K562 (cell line): ENCODE results near the gene CEP70. TPM values are rescaled to one million over a fixed set of nuclear protein-coding genes. Genes with fewer than 3 reads are reported as not detected.

Source experiments
- polyA plus RNA-seq, 8 experiments: library from polyadenylated mRNA; depleted of rRNA in 4 of 8; stranded (reverse) in 5 of 8; unstranded in 3 of 8; fragments of >200 nt; fragmentation: Nextera tagmentation in 2 of 8; fragmentation: Illumina TruSeq in 1 of 8; extraction: Ambion mirVana in 2 of 8; extraction: Trizol in 1 of 8; gene quantifications; 2 replicates each; pipeline versions ENCODE4 v1.2.1 to v1.2.3, GENCODE V29; 2011 to 2014; ENCODE audit warnings: inconsistent platforms in 1 of 8, missing spikeins in 1 of 8
- total RNA-seq, 7 experiments: library from RNA; depleted of rRNA in 6 of 7; stranded (reverse); fragments of >200 nt in 6 of 7; fragmentation: Illumina TruSeq in 2 of 7; extraction: Trizol in 2 of 7; gene quantifications; 2 replicates each; pipeline versions ENCODE4 v1.2.1 to v1.2.3, GENCODE V29; 2011 to 2021; ENCODE audit warnings: low replicate concordance in 1 of 7

Gene CEP70
- total and polyA plus RNA-seq, 9 of the 15 experiments (the other 6 are each of a cell fraction or from before 2014, with no cell fraction given): 16.1 to 31.5 (median 23.4) TPM

Other genes with a start within 250 kb of the CEP70 start
- gene MRAS, start 245.7 kb downstream of the CEP70 start, total RNA-seq (2014; rRNA removed): 4.0 and 6.2 TPM in 2 replicates
- gene MRAS, start 245.7 kb downstream of the CEP70 start, total RNA-seq (2014; rRNA removed; fragmentation: Illumina TruSeq; extraction: Trizol): 6.7 and 8.2 TPM in 2 replicates
- gene MRAS, start 245.7 kb downstream of the CEP70 start, total RNA-seq (2015; rRNA removed; fragmentation: Illumina TruSeq; extraction: Trizol): 6.1 and 6.4 TPM in 2 replicates
- 8.3 and 8.6 TPM in 2 replicates for gene MRAS, start 245.7 kb downstream of the CEP70 start, total RNA-seq (2021)
- gene MRAS, start 245.7 kb downstream of the CEP70 start, polyA plus RNA-seq (2011; rRNA removed): 2.2 and 4.8 TPM in 2 replicates
- gene MRAS, start 245.7 kb downstream of the CEP70 start, polyA plus RNA-seq (2014; fragmentation: Illumina TruSeq; extraction: Trizol): 8.5 and 10.0 TPM in 2 replicates
- gene MRAS, start 245.7 kb downstream of the CEP70 start, polyA plus RNA-seq (2014; fragmentation: Nextera tagmentation; extraction: Ambion mirVana): 1 to 10 TPM; 1.5 to 2.0 TPM
- gene MRAS, start 245.7 kb downstream of the CEP70 start, polyA plus RNA-seq (2014; rRNA removed): 5.0 and 5.4 TPM in 2 replicates
- gene ESYT3, start 159.6 kb downstream of the CEP70 start, total RNA-seq (2014; rRNA removed): not detected in 2 replicates
- gene ESYT3, start 159.6 kb downstream of the CEP70 start, total RNA-seq (2014; rRNA removed; fragmentation: Illumina TruSeq; extraction: Trizol): not detected in 2 replicates
- not detected in 2 replicates for gene ESYT3, start 159.6 kb downstream of the CEP70 start, total RNA-seq (2015; rRNA removed; fragmentation: Illumina TruSeq; extraction: Trizol)
- gene ESYT3, start 159.6 kb downstream of the CEP70 start, total RNA-seq (2021): not detected in 2 replicates
- not detected in 2 replicates for gene ESYT3, start 159.6 kb downstream of the CEP70 start, polyA plus RNA-seq (2011; rRNA removed)
- gene ESYT3, start 159.6 kb downstream of the CEP70 start, polyA plus RNA-seq (2014; fragmentation: Illumina TruSeq; extraction: Trizol): not detected in 2 replicates
- gene ESYT3, start 159.6 kb downstream of the CEP70 start, polyA plus RNA-seq (2014; fragmentation: Nextera tagmentation; extraction: Ambion mirVana): not detected
- gene ESYT3, start 159.6 kb downstream of the CEP70 start, polyA plus RNA-seq (2014; rRNA removed): not detected in 2 replicates
- 6.4 and 7.9 TPM in 2 replicates for gene FAIM, start 14.5 kb upstream of the CEP70 start, total RNA-seq (2014; rRNA removed)
- 5.1 and 6.6 TPM in 2 replicates for gene FAIM, start 14.5 kb upstream of the CEP70 start, total RNA-seq (2014; rRNA removed; fragmentation: Illumina TruSeq; extraction: Trizol)
- gene FAIM, start 14.5 kb upstream of the CEP70 start, total RNA-seq (2015; rRNA removed; fragmentation: Illumina TruSeq; extraction: Trizol): 6.3 and 7.9 TPM in 2 replicates
- gene FAIM, start 14.5 kb upstream of the CEP70 start, total RNA-seq (2021): 3.1 and 3.7 TPM in 2 replicates
- gene FAIM, start 14.5 kb upstream of the CEP70 start, polyA plus RNA-seq (2011; rRNA removed): 1.2 and 2.5 TPM in 2 replicates
- 4.8 and 6.7 TPM in 2 replicates for gene FAIM, start 14.5 kb upstream of the CEP70 start, polyA plus RNA-seq (2014; fragmentation: Illumina TruSeq; extraction: Trizol)
- gene FAIM, start 14.5 kb upstream of the CEP70 start, polyA plus RNA-seq (2014; fragmentation: Nextera tagmentation; extraction: Ambion mirVana): 1 to 10 TPM; 6.0 to 6.8 TPM
- 4.2 and 6.4 TPM in 2 replicates for gene FAIM, start 14.5 kb upstream of the CEP70 start, polyA plus RNA-seq (2014; rRNA removed)
- 26.2 and 30.0 TPM in 2 replicates for gene PIK3CB, start 240.7 kb upstream of the CEP70 start, total RNA-seq (2014; rRNA removed)
- 28.3 and 35.0 TPM in 2 replicates for gene PIK3CB, start 240.7 kb upstream of the CEP70 start, total RNA-seq (2014; rRNA removed; fragmentation: Illumina TruSeq; extraction: Trizol)
- gene PIK3CB, start 240.7 kb upstream of the CEP70 start, total RNA-seq (2015; rRNA removed; fragmentation: Illumina TruSeq; extraction: Trizol): 21.6 and 23.0 TPM in 2 replicates
- 53.8 and 62.6 TPM in 2 replicates for gene PIK3CB, start 240.7 kb upstream of the CEP70 start, total RNA-seq (2021)
- gene PIK3CB, start 240.7 kb upstream of the CEP70 start, polyA plus RNA-seq (2011; rRNA removed): 41.4 and 45.4 TPM in 2 replicates
- gene PIK3CB, start 240.7 kb upstream of the CEP70 start, polyA plus RNA-seq (2014; fragmentation: Illumina TruSeq; extraction: Trizol): 58.8 and 59.8 TPM in 2 replicates
- gene PIK3CB, start 240.7 kb upstream of the CEP70 start, polyA plus RNA-seq (2014; fragmentation: Nextera tagmentation; extraction: Ambion mirVana): 10 to 100 TPM; 15.3 to 19.6 TPM
- 36.9 and 40.4 TPM in 2 replicates for gene PIK3CB, start 240.7 kb upstream of the CEP70 start, polyA plus RNA-seq (2014; rRNA removed)